ENCODE results near the gene ZNF547.

Gene ZNF547

DNA sequence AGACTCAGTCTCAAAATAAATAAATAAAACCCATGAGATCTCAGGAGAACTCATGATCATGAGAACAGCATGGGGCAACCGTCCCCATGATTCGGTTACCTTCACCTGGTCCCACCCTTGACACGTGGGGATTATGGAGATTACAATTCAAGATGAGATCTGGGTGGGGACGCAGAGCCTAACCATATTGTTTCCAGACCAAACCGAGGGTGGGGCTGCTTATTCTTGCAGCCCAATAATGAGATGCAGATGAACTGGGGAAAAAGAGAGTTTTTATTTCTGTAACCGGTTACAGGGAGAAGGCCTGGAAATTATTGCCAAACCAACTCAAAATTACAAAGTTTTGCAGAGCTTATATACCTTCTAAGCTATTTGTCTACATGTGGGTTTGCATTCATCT, 12.8 kb downstream of the ZNF547 start:
- DNase-seq = no peak

DNA sequence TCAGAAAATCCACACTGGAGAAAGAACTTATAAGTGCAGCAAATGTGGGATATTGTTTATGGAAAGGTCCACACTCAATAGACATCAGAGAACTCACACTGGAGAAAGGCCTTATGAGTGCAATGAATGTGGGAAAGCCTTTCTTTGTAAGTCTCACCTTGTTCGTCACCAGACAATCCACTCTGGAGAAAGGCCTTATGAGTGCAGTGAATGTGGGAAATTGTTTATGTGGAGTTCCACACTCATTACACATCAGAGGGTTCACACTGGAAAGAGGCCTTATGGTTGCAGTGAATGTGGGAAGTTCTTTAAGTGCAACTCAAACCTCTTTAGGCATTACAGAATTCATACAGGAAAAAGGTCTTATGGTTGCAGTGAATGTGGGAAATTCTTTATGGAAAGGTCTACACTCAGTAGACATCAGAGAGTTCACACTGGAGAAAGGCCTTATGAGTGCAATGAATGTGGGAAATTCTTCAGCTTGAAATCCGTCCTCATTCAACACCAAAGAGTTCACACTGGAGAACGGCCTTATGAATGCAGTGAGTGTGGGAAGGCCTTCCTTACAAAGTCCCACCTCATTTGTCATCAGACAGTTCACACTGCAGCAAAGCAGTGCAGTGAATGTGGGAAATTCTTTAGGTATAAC, 14.3 kb downstream of the ZNF547 start:
- no peak for DNase-seq

DNA sequence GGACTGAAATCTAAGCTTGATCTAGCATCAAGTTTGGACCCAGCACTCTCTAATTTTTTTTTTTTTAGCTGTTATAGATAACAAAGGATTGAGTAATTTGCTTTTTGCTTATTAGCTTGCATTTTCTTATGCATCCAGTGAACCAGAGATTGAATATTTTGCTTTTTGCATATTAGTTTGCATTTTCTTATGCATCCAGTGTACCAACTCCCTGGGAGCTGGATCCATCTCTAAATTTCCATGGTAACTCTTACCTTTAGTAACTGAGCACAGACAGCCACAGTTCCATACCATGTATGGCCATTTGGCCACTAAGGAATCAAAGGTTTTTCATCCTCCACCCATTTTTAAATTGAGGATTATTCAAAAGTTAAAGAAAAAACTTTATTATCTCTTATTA, 17.6 kb downstream of the ZNF547 start:
- no peak for DNase-seq

DNA sequence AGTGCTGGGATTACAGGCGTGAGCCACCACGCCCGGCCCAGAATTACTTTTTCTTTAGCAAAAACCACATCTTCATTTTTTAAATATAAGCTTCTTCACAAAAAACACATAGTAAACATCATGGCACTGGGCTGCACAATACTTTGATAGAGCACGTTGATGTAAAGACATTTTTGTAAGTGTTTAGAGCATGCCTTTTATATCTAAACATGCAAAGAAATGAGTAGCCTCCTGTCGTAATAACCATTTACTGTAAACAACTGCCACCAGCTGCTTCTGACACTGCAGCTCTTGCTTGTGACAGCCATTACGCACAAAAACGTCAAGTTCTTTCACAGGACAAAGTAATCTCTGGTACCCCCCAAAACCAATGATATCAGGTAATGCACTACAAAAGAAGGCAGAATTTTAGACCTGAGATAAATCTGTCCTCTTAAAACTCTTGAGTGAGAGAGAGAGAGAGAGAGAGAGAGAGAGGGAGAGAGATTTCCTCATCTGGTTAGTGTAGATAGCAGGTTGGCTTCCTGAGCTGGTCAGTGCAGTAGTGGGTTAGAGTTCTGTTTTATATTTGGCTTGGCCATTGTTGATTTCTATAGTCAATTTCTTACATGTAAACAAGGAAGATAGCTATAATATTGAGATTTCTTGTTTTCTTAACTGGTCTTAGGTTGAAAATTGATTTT, 19.6 kb downstream of the ZNF547 start:
- no peak for DNase-seq

DNA sequence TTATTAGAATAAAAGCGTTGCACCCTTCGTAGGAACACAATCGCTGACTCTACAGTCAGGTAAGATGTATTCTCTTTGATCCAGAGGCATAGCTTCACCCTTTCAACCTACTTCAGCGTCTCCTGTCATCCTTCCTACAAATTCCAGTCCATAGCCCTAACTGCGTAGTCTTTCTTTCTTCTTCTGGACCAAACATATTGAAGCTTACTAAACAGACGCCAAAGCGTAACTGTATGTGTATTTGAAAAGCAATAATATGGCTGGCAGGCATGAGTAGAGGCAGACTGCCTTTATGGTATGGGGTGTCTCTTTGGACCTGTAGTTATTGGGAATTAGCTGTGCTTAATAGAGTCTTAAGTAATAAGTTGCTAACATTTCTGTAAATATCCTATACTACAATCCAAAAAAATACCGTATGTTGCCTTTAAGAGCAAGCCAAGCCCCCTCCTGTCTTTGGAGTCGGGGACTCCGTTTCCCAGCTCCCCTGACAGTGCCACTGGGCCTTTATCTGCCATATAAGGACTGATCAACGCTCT, 25.9 kb downstream of the ZNF547 start:
- DNase-seq = no peak

DNA sequence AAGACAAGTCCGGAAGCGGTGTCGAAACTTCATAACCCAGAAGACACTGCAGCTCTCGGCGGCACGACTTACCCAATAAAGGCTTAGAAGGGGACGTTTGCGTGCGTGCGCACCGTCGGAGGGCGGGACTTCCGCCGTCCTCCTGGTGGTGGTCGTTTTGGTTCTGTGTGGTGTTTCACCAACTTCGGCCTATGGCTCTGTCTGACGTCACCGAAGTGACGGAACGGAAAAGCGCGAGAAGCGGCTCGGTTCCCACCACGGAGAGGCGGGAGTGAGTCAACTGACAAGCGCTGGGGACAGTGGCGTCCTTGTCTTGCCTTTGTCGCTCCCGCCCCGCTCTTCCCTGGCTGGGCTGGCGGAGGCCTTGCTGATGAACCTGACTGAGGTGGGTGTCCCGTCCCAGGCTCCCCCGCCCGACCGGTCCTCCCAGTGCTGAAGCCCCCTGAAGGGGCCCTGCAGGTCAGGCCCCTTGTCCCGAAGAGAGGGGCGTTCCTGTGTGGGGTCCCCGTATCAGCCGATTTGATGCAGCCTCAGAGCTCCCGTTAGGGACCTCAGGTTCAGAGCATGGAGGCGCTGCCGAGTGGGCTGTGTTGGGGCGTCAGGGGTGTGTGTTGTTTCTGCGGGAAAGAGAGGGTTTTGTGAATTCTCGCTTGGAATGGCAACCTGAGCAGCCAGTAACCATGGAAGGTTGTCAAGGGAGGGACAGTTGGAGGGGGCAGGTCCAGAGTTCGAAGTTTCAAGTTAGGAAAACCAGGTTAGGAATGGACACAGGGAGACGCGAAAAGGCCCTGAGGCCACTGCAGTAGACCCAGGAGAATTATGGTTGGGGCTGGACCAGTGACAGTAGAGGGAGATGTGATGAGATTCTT, 26.6 kb downstream of the ZNF547 start, which contains the start of gene ZNF548:
Gene ZNF548, plus strand, starts transcription at position 125 of the 869 bp plus-strand sequence. Its CDS starts 246 bp downstream, at position 371.
- DNase-seq = peak; percentile 93

DNA sequence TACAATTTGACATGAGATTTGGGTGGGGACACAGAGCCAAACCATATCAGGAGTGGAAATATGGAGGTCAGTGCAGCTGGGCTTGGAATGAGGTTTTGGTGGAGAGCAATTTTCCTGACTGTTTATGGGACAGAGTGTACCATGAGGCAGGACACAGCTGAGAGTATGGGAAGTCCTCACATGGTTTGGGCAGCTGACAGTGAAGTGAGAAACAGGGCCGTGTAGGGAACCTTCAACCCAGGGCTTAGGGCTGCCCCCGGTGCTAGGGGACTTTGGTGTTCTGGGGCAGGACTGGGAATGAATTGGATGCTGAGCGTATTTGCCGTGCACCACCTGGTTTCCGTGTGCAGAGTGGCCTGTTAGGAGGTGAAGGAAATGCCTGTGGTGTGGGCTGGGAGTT, 32.4 kb downstream of the ZNF547 start:
- DNase-seq = no peak

DNA sequence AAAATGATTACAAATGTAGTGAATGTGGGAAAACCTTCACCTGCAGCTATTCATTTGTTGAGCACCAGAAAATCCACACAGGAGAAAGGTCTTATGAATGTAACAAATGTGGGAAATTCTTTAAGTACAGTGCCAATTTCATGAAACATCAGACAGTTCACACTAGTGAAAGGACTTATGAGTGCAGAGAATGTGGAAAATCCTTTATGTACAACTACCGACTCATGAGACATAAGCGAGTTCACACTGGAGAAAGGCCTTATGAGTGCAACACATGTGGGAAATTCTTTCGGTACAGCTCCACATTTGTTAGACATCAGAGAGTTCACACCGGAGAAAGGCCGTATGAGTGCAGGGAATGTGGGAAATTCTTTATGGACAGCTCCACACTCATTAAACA, 35.5 kb downstream of the ZNF547 start:
- DNase-seq = no peak

DNA sequence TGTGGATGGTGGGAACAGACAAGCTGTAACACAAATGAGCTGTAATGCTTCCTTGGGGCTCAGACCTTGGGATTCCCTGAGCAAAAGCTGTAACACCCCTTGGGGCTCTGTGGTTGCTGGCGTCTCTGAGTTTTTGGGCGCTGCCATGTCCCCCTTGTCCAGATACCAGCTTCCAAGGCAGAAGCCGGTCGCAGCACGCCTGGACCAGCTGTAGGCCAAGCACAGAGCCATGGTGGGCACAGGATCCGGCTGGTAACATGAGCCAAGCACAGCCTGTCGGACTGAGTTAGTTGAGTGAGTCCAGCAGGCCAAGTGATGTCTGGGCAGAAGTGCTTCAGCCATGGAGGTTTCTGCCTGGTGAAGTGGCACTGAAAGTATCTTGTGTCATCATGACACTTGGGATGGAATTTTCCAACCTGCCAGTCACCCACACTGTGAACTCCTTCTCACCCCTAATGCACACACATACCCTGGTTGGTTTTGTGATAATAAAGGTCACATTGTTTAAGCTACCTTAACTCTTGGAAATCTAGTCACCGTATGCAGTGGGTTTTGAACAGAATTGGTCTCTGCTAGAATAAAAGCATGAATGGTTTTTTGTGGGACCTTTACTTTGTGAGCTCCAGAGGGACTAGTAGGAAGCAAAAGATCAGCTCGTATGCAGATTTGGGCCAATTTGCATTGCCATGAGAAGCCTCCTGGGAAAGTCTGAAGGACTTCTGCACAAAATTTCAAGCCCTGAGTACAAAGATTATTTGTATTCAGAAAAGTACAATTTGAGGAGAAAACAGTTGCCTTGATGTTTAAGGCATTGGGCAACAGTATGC, 40.6 kb downstream of the ZNF547 start:
- DNase-seq = no peak

DNA sequence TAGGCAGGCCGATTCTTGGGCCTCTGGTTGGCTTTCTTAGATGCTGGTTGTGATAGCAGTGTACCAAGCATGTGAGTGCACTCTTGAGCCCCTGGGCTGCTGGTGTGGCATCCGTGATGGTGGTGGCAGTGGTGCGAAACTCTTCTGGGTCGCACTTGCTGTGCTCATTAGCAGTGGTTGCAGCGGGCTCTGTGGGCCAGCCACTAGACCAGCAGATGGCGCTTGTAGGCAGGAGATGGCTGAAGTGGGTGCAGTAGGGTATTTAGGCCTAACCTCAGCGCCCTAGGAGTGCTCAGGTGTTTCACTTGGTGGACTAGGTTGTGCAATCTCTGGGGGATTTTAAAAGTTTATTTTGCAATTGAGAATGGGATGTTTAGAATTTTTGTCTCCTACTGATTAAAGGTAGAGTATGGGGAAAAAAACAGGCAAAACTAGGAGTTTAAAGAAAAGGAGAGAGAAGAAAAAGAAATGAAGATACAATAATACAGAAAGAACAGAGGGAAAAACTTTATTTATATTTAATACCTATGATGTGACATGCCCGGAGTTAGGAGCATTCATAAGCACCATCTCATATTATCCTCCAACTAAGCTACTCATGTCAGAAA, 43.3 kb downstream of the ZNF547 start:
- no peak for DNase-seq

DNA sequence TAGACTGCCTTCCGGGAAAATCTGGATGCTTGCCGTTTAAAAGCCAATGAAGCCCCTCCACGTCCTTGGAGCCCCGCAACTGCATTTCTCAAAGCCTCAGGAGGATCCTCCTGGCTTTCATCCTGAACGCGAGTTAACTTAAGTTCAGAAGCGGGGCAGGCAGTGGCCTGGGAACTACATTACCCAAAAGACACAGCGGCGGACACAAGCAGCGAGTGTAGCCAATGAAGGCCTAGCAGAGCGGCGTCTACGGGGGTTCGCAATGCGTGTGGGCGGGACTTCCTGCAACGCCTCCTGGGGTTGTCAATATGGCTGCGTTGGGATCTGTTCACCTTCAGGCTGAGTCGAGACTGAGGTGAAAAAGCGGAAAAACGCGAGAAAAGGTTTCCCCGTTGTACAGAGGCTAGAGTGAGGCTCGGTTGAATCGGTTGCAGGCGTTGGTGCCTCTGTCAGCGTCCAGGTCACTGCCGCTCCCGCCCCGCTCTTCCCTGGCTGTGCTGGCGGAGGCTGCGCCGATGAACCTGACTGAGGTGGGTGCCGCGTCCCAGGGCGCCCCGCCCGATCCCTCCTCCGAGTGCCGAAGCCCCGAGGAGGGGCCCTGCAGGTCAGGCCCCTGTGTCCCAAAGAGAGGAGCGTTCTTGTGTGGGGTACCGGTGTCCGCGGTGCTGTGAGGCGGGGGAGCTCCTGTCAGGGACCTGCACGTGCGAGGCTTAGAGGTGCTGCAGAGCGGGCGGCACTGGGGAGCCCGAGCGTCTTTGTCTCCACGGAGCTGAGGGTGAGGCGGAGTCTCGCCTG, 47.7 kb downstream of the ZNF547 start, which contains the start of gene ZNF17:
Gene ZNF17, plus strand, starts transcription at position 285 of the 795 bp plus-strand sequence. CDS start 2,455 bp downstream, outside the sequence.
- peak; percentile 77 for DNase-seq

DNA sequence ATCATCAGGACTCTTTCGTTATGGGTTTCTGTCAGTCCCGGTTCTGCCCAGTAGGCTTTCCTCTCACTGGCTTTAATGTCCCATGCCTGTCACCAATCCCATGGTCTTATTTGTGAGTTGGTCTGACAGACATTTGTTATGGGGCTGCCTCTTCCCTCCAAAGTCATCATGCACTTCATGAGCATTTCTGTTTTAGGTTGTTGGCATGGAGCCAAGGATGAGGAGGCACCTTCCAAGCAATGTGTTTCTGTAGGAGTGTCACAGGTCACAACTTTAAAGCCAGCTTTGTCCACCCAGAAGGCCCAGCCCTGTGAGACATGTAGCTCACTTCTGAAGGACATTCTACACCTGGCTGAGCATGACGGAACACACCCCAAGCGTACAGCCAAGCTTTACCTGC, 56.1 kb downstream of the ZNF547 start:
- no peak for DNase-seq

DNA sequence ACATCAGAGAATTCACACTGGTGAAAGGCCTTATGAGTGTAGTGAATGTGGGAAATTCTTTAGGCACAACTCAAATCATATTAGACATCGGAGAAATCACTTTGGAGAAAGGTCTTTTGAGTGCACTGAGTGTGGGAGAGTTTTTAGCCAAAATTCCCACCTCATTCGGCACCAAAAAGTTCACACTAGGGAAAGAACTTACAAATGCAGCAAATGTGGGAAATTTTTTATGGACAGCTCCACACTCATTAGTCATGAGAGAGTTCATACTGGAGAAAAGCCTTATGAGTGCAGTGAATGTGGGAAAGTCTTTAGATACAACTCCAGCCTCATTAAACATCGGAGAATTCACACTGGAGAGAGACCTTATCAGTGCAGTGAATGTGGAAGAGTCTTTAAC, 57.7 kb downstream of the ZNF547 start:
- DNase-seq = no peak
